ENCODE results near the gene UBE2QL1. TPM values are rescaled to one million over a fixed set of nuclear protein-coding genes. Genes with fewer than 3 reads are reported as not detected.
A peak's percentile ranks its signal among the peaks of the same experiment; 100 is the strongest.

The UBE2QL1 gene
- total RNA-seq, 1 donor from 2014 or later: 0.17 TPM

GRCh38 chr5:6525422-6525821 is 76.8 kb downstream of the UBE2QL1 start:
- H3K27me3 ChIP-seq (ENCODE audit: control insufficient read depth, insufficient read depth, low read length): no peaks in the 10 kb centered on the region
- no peaks in the 10 kb centered on the region for H3K36me3 ChIP-seq (ENCODE audit: control insufficient read depth, insufficient read depth, low read length)
- no peak for DNase-seq (ENCODE audit: low read depth)
- H3K4me3 ChIP-seq (ENCODE audit: low read depth, low read length): no peak overlapping the region
- TF ChIP-seq, protein P1, sequence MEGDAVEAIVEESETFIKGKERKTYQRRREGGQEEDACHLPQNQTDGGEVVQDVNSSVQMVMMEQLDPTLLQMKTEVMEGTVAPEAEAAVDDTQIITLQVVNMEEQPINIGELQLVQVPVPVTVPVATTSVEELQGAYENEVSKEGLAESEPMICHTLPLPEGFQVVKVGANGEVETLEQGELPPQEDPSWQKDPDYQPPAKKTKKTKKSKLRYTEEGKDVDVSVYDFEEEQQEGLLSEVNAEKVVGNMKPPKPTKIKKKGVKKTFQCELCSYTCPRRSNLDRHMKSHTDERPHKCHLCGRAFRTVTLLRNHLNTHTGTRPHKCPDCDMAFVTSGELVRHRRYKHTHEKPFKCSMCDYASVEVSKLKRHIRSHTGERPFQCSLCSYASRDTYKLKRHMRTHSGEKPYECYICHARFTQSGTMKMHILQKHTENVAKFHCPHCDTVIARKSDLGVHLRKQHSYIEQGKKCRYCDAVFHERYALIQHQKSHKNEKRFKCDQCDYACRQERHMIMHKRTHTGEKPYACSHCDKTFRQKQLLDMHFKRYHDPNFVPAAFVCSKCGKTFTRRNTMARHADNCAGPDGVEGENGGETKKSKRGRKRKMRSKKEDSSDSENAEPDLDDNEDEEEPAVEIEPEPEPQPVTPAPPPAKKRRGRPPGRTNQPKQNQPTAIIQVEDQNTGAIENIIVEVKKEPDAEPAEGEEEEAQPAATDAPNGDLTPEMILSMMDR (IDR thresholded peaks at IDR 0.05; ENCODE audit: insufficient read depth, low read length, poor library complexity, severe bottlenecking): no peak

GRCh38 chr5:6525910-6526309 is 77.3 kb downstream of the UBE2QL1 start:
- no peak for DNase-seq (ENCODE audit: low read depth)
- no peak overlapping the region for H3K4me3 ChIP-seq (ENCODE audit: low read depth, low read length)
- no peaks in the 10 kb centered on the region for H3K27me3 ChIP-seq (ENCODE audit: control insufficient read depth, insufficient read depth, low read length)
- no peaks in the 10 kb centered on the region for H3K36me3 ChIP-seq (ENCODE audit: control insufficient read depth, insufficient read depth, low read length)
- TF ChIP-seq, protein P1 (IDR thresholded peaks at IDR 0.05; ENCODE audit: insufficient read depth, low read length, poor library complexity, severe bottlenecking): peak; percentile 38

- H3K36me3 ChIP-seq (ENCODE audit: control insufficient read depth, insufficient read depth, low read length): no peaks in the 10 kb centered on the region
- no peak overlapping the region for H3K4me3 ChIP-seq (ENCODE audit: low read depth, low read length)
- no peaks in the 10 kb centered on the region for H3K27me3 ChIP-seq (ENCODE audit: control insufficient read depth, insufficient read depth, low read length)
- no peak for DNase-seq (ENCODE audit: low read depth)
- TF ChIP-seq, protein P1 (IDR thresholded peaks at IDR 0.05; ENCODE audit: insufficient read depth, low read length, poor library complexity, severe bottlenecking): no peak
Measured at GRCh38 chr5:6527749-6528455, 79.2 kb downstream of the UBE2QL1 start.

DNA sequence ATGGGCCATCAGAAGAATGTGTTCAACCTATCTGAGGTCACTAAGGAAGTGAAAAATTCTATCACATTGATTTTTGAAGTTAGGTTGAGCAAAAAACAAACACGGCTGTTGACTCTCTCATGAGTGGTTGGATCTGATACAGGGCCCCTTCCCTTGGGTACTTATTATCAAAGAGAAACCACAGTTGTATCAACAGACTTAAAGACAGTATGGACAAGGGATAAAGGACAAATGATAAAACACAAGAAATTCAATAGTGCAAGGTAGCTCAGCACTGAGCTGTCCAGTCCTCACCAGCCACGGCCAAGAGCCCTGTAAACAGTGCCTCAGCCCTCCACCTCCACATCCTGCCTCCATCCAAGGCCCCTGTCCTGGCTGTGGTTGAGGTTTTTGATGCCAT is 86.9 kb downstream of the UBE2QL1 start:
- Histone ChIP-seq H3K36me3 (ENCODE audit: control insufficient read depth, insufficient read depth, low read length) (no peaks in the 10 kb centered on the region), H3K4me3 (ENCODE audit: low read depth, low read length) (no peak overlapping the region), H3K27me3 (ENCODE audit: control insufficient read depth, insufficient read depth, low read length) (no peaks in the 10 kb centered on the region)
- DNase-seq (ENCODE audit: low read depth): no peak
- TF ChIP-seq, protein P1 (IDR thresholded peaks at IDR 0.05; ENCODE audit: insufficient read depth, low read length, poor library complexity, severe bottlenecking): no peak

DNA sequence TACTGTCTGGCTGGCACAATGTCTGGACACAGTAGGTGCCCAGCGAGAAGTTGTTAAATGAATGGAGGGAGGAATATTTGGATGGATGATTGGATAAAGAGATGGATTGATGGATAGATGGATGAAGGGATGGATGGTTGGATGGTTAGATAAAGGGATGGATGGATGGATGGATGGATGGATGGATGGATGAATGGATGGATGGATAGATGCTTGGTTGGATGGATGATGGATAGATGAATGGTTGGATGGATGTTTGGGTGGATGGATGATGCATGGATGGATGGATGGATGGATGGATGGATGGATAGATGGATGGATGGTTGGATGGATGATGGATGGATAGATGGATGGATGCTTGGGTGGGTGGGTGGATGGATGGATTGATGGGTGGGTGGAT is 90.4 kb downstream of the UBE2QL1 start:
- no peaks in the 10 kb centered on the region for H3K36me3 ChIP-seq (ENCODE audit: control insufficient read depth, insufficient read depth, low read length)
- DNase-seq (ENCODE audit: low read depth): no peak
- H3K27me3 ChIP-seq (ENCODE audit: control insufficient read depth, insufficient read depth, low read length): no peaks in the 10 kb centered on the region
- no peak overlapping the region for H3K4me3 ChIP-seq (ENCODE audit: low read depth, low read length)
- TF ChIP-seq, protein P1 (IDR thresholded peaks at IDR 0.05; ENCODE audit: insufficient read depth, low read length, poor library complexity, severe bottlenecking): no peak
